Muscle layer of colon (tissue), 2 donors: ENCODE measurements around the gene IL20RA.

Source experiments
- H3K27ac ChIP-seq: one replicate; pipeline ENCODE4 v1.7.0; 2013; ENCODE audit warnings: low read depth, mild to moderate bottlenecking, low read length, moderate library complexity
- H3K27me3 ChIP-seq, 2 donors: one replicate each; pipeline ENCODE4 v1.7.0; 2013; ENCODE audit warnings: low read length in 2 of 2, mild to moderate bottlenecking in 2 of 2; ENCODE audit not compliant: insufficient read depth in 2 of 2, control insufficient read depth in 1 of 2
- H3K36me3 ChIP-seq: one replicate; pipeline ENCODE4 v1.7.0; 2013; ENCODE audit warnings: mild to moderate bottlenecking, low read length; ENCODE audit not compliant: insufficient read depth
- H3K4me1 ChIP-seq: one replicate; pipeline ENCODE4 v1.7.0; 2013; ENCODE audit warnings: mild to moderate bottlenecking, low read length; ENCODE audit not compliant: insufficient read depth
- H3K4me3 ChIP-seq, 2 donors: one replicate each; pipeline ENCODE4 v1.7.0; 2013; ENCODE audit warnings: low read length in 2 of 2, low read depth in 1 of 2, mild to moderate bottlenecking in 1 of 2, moderate library complexity in 1 of 2
- H3K9ac ChIP-seq: one replicate; pipeline ENCODE4 v1.7.0; 2013; ENCODE audit warnings: low read length
- H3K9me3 ChIP-seq: one replicate; pipeline ENCODE4 v1.7.0; 2013; ENCODE audit warnings: mild to moderate bottlenecking, low read length
- donor health status: abdominal sarcoma.
- donor health status: Adenocarcinoma of cecum.

The IL20RA gene

GRCh38 chr6:136955123-136955522 is 89.6 kb downstream of the IL20RA start:
- no peak overlapping the region for H3K27ac ChIP-seq
- no peaks in the 10 kb centered on the region for H3K36me3 ChIP-seq
- H3K9me3 ChIP-seq: no peaks in the 10 kb centered on the region
- no peaks in the 10 kb centered on the region for H3K27me3 ChIP-seq
- H3K4me1 ChIP-seq: no peaks in the 10 kb centered on the region
- no peak overlapping the region for H3K4me3 ChIP-seq
- H3K9ac ChIP-seq: no peak overlapping the region

DNA sequence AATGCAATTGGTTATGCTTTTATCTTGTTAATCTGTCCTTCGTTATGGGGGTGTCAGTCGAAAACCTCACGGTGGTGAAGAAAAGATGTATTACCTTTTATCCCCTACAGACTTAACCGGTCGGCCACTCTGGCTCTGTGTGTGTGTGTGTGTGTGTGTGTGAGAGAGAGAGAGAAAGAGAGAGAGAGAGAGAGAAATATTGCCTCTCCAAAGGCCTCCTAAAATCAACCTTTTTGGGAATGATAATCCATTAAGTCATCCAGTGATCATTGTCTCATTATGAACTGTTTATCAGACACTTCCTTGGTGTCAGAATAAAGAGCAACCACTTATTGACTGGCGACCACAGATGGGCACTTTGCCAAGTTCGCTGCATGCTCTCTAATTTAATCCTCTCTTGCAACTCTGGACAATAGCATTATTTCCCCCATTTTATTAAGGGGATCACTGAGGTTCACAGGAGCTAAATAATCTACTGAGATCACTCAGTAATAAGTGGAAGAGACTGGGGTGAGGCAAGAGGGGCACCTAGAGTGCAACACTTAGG is 92.0 kb downstream of the IL20RA start:
- Histone ChIP-seq H3K4me3 (no peak overlapping the region), H3K27ac (no peak overlapping the region), H3K9me3 (no peaks in the 10 kb centered on the region), H3K27me3 (no peaks in the 10 kb centered on the region), H3K4me1 (no peaks in the 10 kb centered on the region), H3K36me3 (no peaks in the 10 kb centered on the region), H3K9ac (no peak overlapping the region)

- no peaks in the 10 kb centered on the region for H3K4me1 ChIP-seq
- H3K27ac ChIP-seq: no peak overlapping the region
- H3K27me3 ChIP-seq: no peaks in the 10 kb centered on the region
- no peaks in the 10 kb centered on the region for H3K36me3 ChIP-seq
- no peak overlapping the region for H3K9ac ChIP-seq
- no peaks in the 10 kb centered on the region for H3K9me3 ChIP-seq
- H3K4me3 ChIP-seq: no peak overlapping the region
Observed at GRCh38 chr6:136950436-136951126, 94.2 kb downstream of the IL20RA start.
